K562 (cell line): Measurements from ENCODE around the gene ZNF485. TPM values are rescaled to one million over a fixed set of nuclear protein-coding genes. Genes with fewer than 3 reads are reported as not detected.

ENCODE experiments used
- ATAC-seq: fragments of 200-7000 bp; cut with Tn5 transposase; 3 replicates; pipeline ENCODE4 v1.9.1; 2020; ENCODE audit warnings: moderate library complexity
- BruUV-seq: library from RNA; stranded (reverse); fragments of 400-500 nt; replicated peaks from 2 replicates; lab custom pipeline; 2021; lab: Mats Ljungman, UMichigan
- CTCF ChIA-PET: fragments of 300-600 bp; formaldehyde crosslinking; extraction: SDS; loops from one replicate; lab custom pipeline; 2021; ENCODE audit warnings: low intra/inter-chr PET ratio; lab: Yijun Ruan, JAX
- POLR2A ChIA-PET: fragments of 300-600, 350-650 bp; sonication (Branson Sonifier 250); formaldehyde crosslinking; extraction: SDS; loops from one replicate; lab custom pipeline; 2021; ENCODE audit warnings: antibody characterized with exemption, inconsistent platforms; lab: Yijun Ruan, JAX
- DNase-seq, 4 experiments: peaks; one replicate each; pipeline versions ENCODE4 v3.0.0 to v3.0.0-alpha.2; 2011 to 2018; ENCODE audit warnings: low spot score in 3 of 4, mixed read lengths in 3 of 4; ENCODE audit errors: extremely low read depth in 1 of 4
- FAIRE-seq: peaks from 2 replicates; lab custom pipeline; 2011; peaks lifted over from hg19 to GRCh38; lab: Jason Lieb, UNC
- H2AFZ ChIP-seq: 2 replicates; pipeline ENCODE4 v1.6.0; 2011; ENCODE audit warnings: low read depth, low read length, control low read depth, inconsistent platforms
- H3K27ac ChIP-seq: fragments of 200-600 bp; 3 replicates; pipeline ENCODE4 v1.8.0; 2011; ENCODE audit warnings: low read depth, mild to moderate bottlenecking, control low read depth, inconsistent platforms, low read length, moderate library complexity, mixed read lengths; ENCODE audit errors: extremely low read depth
- H3K27me3 ChIP-seq, 2 experiments: fragments of 300-600 bp in 1 of 2; 2 replicates in 1 of 2; 3 replicates in 1 of 2; pipeline versions ENCODE4 v1.6.0 to v1.8.0; 2011; ENCODE audit warnings: inconsistent platforms in 2 of 2, low read length in 2 of 2, mild to moderate bottlenecking in 1 of 2, mixed read lengths in 1 of 2, moderate library complexity in 1 of 2; ENCODE audit not compliant: control insufficient read depth in 2 of 2, insufficient read depth in 2 of 2
- H3K36me3 ChIP-seq: fragments of 300-600 bp; 3 replicates; pipeline ENCODE4 v1.8.0; 2011; ENCODE audit warnings: mild to moderate bottlenecking, low read length, inconsistent platforms; ENCODE audit not compliant: control insufficient read depth, insufficient read depth
- H3K4me1 ChIP-seq, 2 experiments: fragments of 200-600 bp in 1 of 2; replicated peaks in 1 of 2; 2 replicates in 1 of 2; 3 replicates in 1 of 2; pipeline versions ENCODE4 v1.5.1 to v1.8.0; 2011; ENCODE audit warnings: inconsistent platforms in 2 of 2, low read length in 2 of 2, mild to moderate bottlenecking in 1 of 2, mixed read lengths in 1 of 2, moderate library complexity in 1 of 2; ENCODE audit not compliant: control insufficient read depth in 2 of 2, insufficient read depth in 2 of 2
- H3K4me2 ChIP-seq: 2 replicates; pipeline ENCODE4 v1.6.1; 2011; ENCODE audit warnings: low read length, control low read depth, inconsistent platforms, mixed read lengths; ENCODE audit not compliant: insufficient read depth
- H3K4me3 ChIP-seq: fragments of 200-600 bp; sonication (generic), shearing (Covaris generic); 2 replicates; pipeline ENCODE4 v1.5.1; 2016; ENCODE audit warnings: control low read depth, inconsistent platforms
- H3K79me2 ChIP-seq: fragments of 200-600 bp; 3 replicates; pipeline ENCODE4 v1.8.0; 2011; ENCODE audit warnings: low read length, inconsistent platforms; ENCODE audit not compliant: control insufficient read depth, insufficient read depth
- H3K9ac ChIP-seq, 2 experiments: 2 replicates each; pipeline versions ENCODE4 v1.6.0 to v1.6.1; 2011; ENCODE audit warnings: low read depth in 2 of 2, low read length in 2 of 2, control low read depth in 1 of 2, inconsistent platforms in 1 of 2, mild to moderate bottlenecking in 1 of 2, mixed read lengths in 1 of 2; ENCODE audit not compliant: insufficient read depth in 1 of 2
- H3K9me1 ChIP-seq: one replicate; pipeline ENCODE4 v1.6.0; 2011; ENCODE audit warnings: inconsistent platforms, mild to moderate bottlenecking, low read length, moderate library complexity; ENCODE audit not compliant: control insufficient read depth, insufficient read depth
- H3K9me3 ChIP-seq: replicated peaks from 2 replicates; pipeline ENCODE4 v1.5.1; 2011; ENCODE audit warnings: low read depth, low read length, inconsistent platforms; ENCODE audit not compliant: control insufficient read depth, insufficient read depth
- H4K20me1 ChIP-seq: replicated peaks from 2 replicates; pipeline ENCODE4 v1.6.1; 2011; ENCODE audit warnings: low read length, inconsistent platforms, mixed read lengths; ENCODE audit not compliant: control insufficient read depth, insufficient read depth
- CAMTA2 ChIP-seq: fragments of 250-450 bp; sonication (Bioruptor Pico); conservative IDR thresholded peaks from 2 replicates; pipeline ENCODE4 v1.5.1; 2022
- CEBPG ChIP-seq, 3 experiments: fragments of 200-800 bp in 1 of 3; sonication (Bioruptor generic) in 1 of 3; sonication (generic) in 1 of 3; formaldehyde crosslinking in 1 of 3; IDR thresholded peaks in 2 of 3; conservative IDR thresholded peaks in 1 of 3; 2 replicates each; pipeline versions ENCODE4 v1.6.1 to v1.8.0; 2016 to 2022; ENCODE audit warnings: missing compliant biosample characterization in 2 of 3, missing genetic modification characterization in 2 of 3, mild to moderate bottlenecking in 1 of 3, missing genetic modification reagents in 1 of 3
- CHD4 ChIP-seq: fragments of 200-600 bp; sonication (generic); IDR thresholded peaks from 3 replicates; pipeline ENCODE4 v1.6.1; 2012; ENCODE audit warnings: low read depth, mild to moderate bottlenecking, mixed read lengths, low read length, inconsistent platforms; ENCODE audit not compliant: insufficient read depth, insufficient replicate concordance, poor library complexity, severe bottlenecking
- HIVEP1 ChIP-seq: fragments of 250-450 bp; sonication (Bioruptor Pico); IDR thresholded peaks from 2 replicates; pipeline ENCODE4 v1.4.0; 2020; ENCODE audit warnings: mild to moderate bottlenecking
- KLF1 ChIP-seq: fragments of 450-650 bp; IDR thresholded peaks from 2 replicates; pipeline ENCODE4 v1.6.1; 2016; ENCODE audit warnings: missing genetic modification characterization, missing compliant biosample characterization
- OTX1 ChIP-seq: fragments of 450-650 bp; formaldehyde crosslinking; IDR thresholded peaks from 2 replicates; pipeline ENCODE4 v1.4.0; 2022; ENCODE audit warnings: mild to moderate bottlenecking
- TBL1XR1 ChIP-seq, 2 experiments: IDR thresholded peaks; 2 replicates each; pipeline ENCODE4 v1.6.1; 2012; ENCODE audit warnings: improper control_type of control experiment in 2 of 2, low read length in 2 of 2, mild to moderate bottlenecking in 1 of 2
- WHSC1 ChIP-seq: IDR thresholded peaks from one replicate; pipeline ENCODE4 v1.6.1; 2012; ENCODE audit warnings: low read length, control low read depth, inconsistent platforms
- ZNF79 ChIP-seq: fragments of 250-450 bp; sonication (Bioruptor Pico); IDR thresholded peaks from 2 replicates; pipeline ENCODE4 v1.4.0; 2020; ENCODE audit warnings: low read depth, mild to moderate bottlenecking, moderate library complexity
- ZNF830 ChIP-seq: fragments of 250-450 bp; sonication (Bioruptor Pico); IDR thresholded peaks from 2 replicates; pipeline ENCODE4 v1.5.0; 2021; ENCODE audit warnings: mild to moderate bottlenecking
- WGBS: fragments of 100-300 bp; shearing (Covaris generic); methylation state at CpG from one replicate; pipeline ENCODE4 v1.1.6; 2016; ENCODE audit warnings: low coverage, mixed read lengths; ENCODE audit not compliant: insufficient coverage; ENCODE audit errors: missing lambda C conversion rate; 5-methylcytosine and 5-hydroxymethylcytosine counted together
- in situ Hi-C: fragments of 300-500 bp; cut with MboI; formaldehyde crosslinking; loops from 4 replicates; pipeline ENCODE4 v1.15.0; 2018; ENCODE audit warnings: inconsistent platforms, mixed read lengths
- intact Hi-C: fragments of 100-400 bp; cut with micrococcal nuclease; formaldehyde crosslinking; loops from 2 replicates; pipeline ENCODE4 v1.14.2; 2022
- polyA plus RNA-seq, 8 experiments: library from polyadenylated mRNA; depleted of rRNA in 4 of 8; stranded (reverse) in 5 of 8; unstranded in 3 of 8; fragments of >200 nt; fragmentation: Nextera tagmentation in 2 of 8; fragmentation: Illumina TruSeq in 1 of 8; extraction: Ambion mirVana in 2 of 8; extraction: Trizol in 1 of 8; gene quantifications; 2 replicates each; pipeline versions ENCODE4 v1.2.1 to v1.2.3, GENCODE V29; 2011 to 2014; ENCODE audit warnings: inconsistent platforms in 1 of 8, missing spikeins in 1 of 8
- total RNA-seq, 7 experiments: library from RNA; depleted of rRNA in 6 of 7; stranded (reverse); fragments of >200 nt in 6 of 7; fragmentation: Illumina TruSeq in 2 of 7; extraction: Trizol in 2 of 7; gene quantifications; 2 replicates each; pipeline versions ENCODE4 v1.2.1 to v1.2.3, GENCODE V29; 2011 to 2021; ENCODE audit warnings: low replicate concordance in 1 of 7

ZNF485 gene
- total and polyA plus RNA-seq, 9 of the 15 experiments (the other 6 are each of a cell fraction or from before 2014, with no cell fraction given): 8.0 to 18.7 (median 11.9) TPM

GRCh38 chr10:43653746-43654145 lies 47.5 kb downstream of the ZNF485 start:
- Histone ChIP-seq H3K9ac (no peak overlapping the region), H3K4me2 (no peak overlapping the region), H3K9me3 (no peaks in the 10 kb centered on the region)
- POLR2A ChIA-PET: interaction anchor here (1.3 kb wide), 1 partner anchor 10 kb away, joined by 3 read pairs; no protein-coding TSS in a partner anchor
- WGBS: 7% methylated on average over 2 of the region's 2 CpGs
- in situ Hi-C loops: no loop called here
- CTCF ChIA-PET: no interaction called here
- no peak for TF ChIP-seq TBL1XR1 (IDR thresholded peaks at IDR 0.05; ENCODE audit: low read length in 2 of 2)
- no peak for TF ChIP-seq HIVEP1 (CRISPR knock-in tag)
- no peak for TF ChIP-seq KLF1 (tag)
- TF ChIP-seq WHSC1: no peak
- no peak for TF ChIP-seq ZNF830 (CRISPR knock-in tag)
- TF ChIP-seq CAMTA2 (CRISPR knock-in tag): no peak
- no peak for TF ChIP-seq CHD4
- TF ChIP-seq CEBPG (CRISPR knock-in tag; IDR thresholded peaks at IDR 0.05): no peak
- no peak for TF ChIP-seq CEBPG (tag; conservative IDR thresholded peaks at IDR 0.05 in 1 of 2, IDR thresholded peaks at IDR 0.05 in 1 of 2)
- TF ChIP-seq OTX1 (CRISPR knock-in tag): no peak
- no peak for TF ChIP-seq ZNF79
- TF ChIP-seq, all 486 proteins: peak for 0
- H3K4me1 ChIP-seq: peaks cover 0 to 4% of the 10 kb centered on the region in 2 experiments; a peak in 4 of 5 replicates
- DNase-seq: no peak
- H3K4me3 ChIP-seq: no peak overlapping the region
- no peak overlapping the region for H3K27ac ChIP-seq
- intact Hi-C loops: no loop called here
- H4K20me1 ChIP-seq: no peaks in the 10 kb centered on the region
- no peaks in the 10 kb centered on the region for H3K36me3 ChIP-seq
- no TSS peak for BruUV-seq
- no peaks in the 10 kb centered on the region for H3K9me1 ChIP-seq
- ATAC-seq: no peak
- no peaks in the 10 kb centered on the region for H3K79me2 ChIP-seq
- H3K27me3 ChIP-seq: peaks cover 5 to 8% of the 10 kb centered on the region in 2 experiments; a peak in 2 of 5 replicates
- no peak overlapping the region for H2AFZ ChIP-seq
- no peak for FAIRE-seq
